ENCODE measurements around the gene MYH9. TPM values are rescaled to one million over a fixed set of nuclear protein-coding genes. Genes with fewer than 3 reads are reported as not detected.

Gene MYH9
- total RNA-seq, 6 experiments from 2014 or later, result 881 to 1,084 (median 937) TPM

- Mint-ChIP-seq H3K27ac (peak overlapping the region; percentile 78), H3K9me3 (no peaks in the 10 kb centered on the region), H3K4me1 (ENCODE audit: low read depth) (peaks cover 77% of the 10 kb centered on the region), H3K27me3 (ENCODE audit: insufficient read depth) (peaks cover 14% of the 10 kb centered on the region), H3K4me3 (peak overlapping the region; percentile 37; the same call in 1 of the 2 replicates), H3K36me3 (ENCODE audit: low read depth) (peaks cover 45% of the 10 kb centered on the region)
- no peak for DNase-seq
- no peak for TF ChIP-seq CTCF (IDR thresholded peaks at IDR 0.05)
These were observed 8.9 kb downstream of the MYH9 start for GRCh38 chr22:36378869-36379217.

- peak overlapping the region; percentile 32; the same call in 1 of the 2 replicates for H3K4me3 Mint-ChIP-seq
These were observed 9.5 kb downstream of the MYH9 start for GRCh38 chr22:36378080-36378868.

GRCh38 chr22:36377022-36377631, 10.6 kb downstream of the MYH9 start:
- H3K27ac Mint-ChIP-seq, result peak overlapping the region; percentile 63
- 0 out of 2 replicates have a peak overlapping the region, but pooled peaks have one; percentile 22 for H3K4me3 Mint-ChIP-seq
- H3K36me3 Mint-ChIP-seq (ENCODE audit: low read depth), result peaks cover 46% of the 10 kb centered on the region
- TF ChIP-seq CTCF (IDR thresholded peaks at IDR 0.05), result no peak
- no peaks in the 10 kb centered on the region for H3K9me3 Mint-ChIP-seq
- no peak for DNase-seq
- peaks cover 9% of the 10 kb centered on the region for H3K27me3 Mint-ChIP-seq (ENCODE audit: insufficient read depth)
- peaks cover 85% of the 10 kb centered on the region for H3K4me1 Mint-ChIP-seq (ENCODE audit: low read depth)

More at GRCh38 chr22:36378080-36378868, 9.5 kb downstream of the MYH9 start:
- H3K36me3 Mint-ChIP-seq (ENCODE audit: low read depth), result peaks cover 47% of the 10 kb centered on the region
- TF ChIP-seq CTCF (IDR thresholded peaks at IDR 0.05), result no peak
- H3K27ac Mint-ChIP-seq, result peak overlapping the region; percentile 78
- peaks cover 13% of the 10 kb centered on the region for H3K27me3 Mint-ChIP-seq (ENCODE audit: insufficient read depth)
- DNase-seq, result no peak
- peaks cover 79% of the 10 kb centered on the region for H3K4me1 Mint-ChIP-seq (ENCODE audit: low read depth)
- H3K9me3 Mint-ChIP-seq, result no peaks in the 10 kb centered on the region

- peaks cover 86% of the 10 kb centered on the region for H3K4me1 Mint-ChIP-seq (ENCODE audit: low read depth)
- no peak for TF ChIP-seq CTCF (IDR thresholded peaks at IDR 0.05)
- peak overlapping the region; percentile 36; the same call in 1 of the 2 replicates for H3K27ac Mint-ChIP-seq
These were observed 11.5 kb downstream of the MYH9 start for GRCh38 chr22:36376265-36376664.

GRCh38 chr22:36375071-36375980, 12.4 kb downstream of the MYH9 start:
- Mint-ChIP-seq H3K36me3 (ENCODE audit: low read depth) (peaks cover 46% of the 10 kb centered on the region), H3K27ac (peak overlapping the region; percentile 89), H3K9me3 (no peaks in the 10 kb centered on the region), H3K4me3 (peak overlapping the region; percentile 67), H3K4me1 (ENCODE audit: low read depth) (peaks cover 89% of the 10 kb centered on the region), H3K27me3 (ENCODE audit: insufficient read depth) (peaks cover 9% of the 10 kb centered on the region)
- DNase-seq, result no peak
- TF ChIP-seq CTCF (IDR thresholded peaks at IDR 0.05), result no peak

More at GRCh38 chr22:36376265-36376664, 11.5 kb downstream of the MYH9 start:
- no peak for DNase-seq
- peaks cover 9% of the 10 kb centered on the region for H3K27me3 Mint-ChIP-seq (ENCODE audit: insufficient read depth)
- H3K36me3 Mint-ChIP-seq (ENCODE audit: low read depth), result peaks cover 46% of the 10 kb centered on the region
- H3K9me3 Mint-ChIP-seq, result no peaks in the 10 kb centered on the region
- H3K4me3 Mint-ChIP-seq, result peak overlapping the region; percentile 24; the same call in 1 of the 2 replicates
